Measurements from ENCODE around the gene OR4F15.

The OR4F15 gene

DNA sequence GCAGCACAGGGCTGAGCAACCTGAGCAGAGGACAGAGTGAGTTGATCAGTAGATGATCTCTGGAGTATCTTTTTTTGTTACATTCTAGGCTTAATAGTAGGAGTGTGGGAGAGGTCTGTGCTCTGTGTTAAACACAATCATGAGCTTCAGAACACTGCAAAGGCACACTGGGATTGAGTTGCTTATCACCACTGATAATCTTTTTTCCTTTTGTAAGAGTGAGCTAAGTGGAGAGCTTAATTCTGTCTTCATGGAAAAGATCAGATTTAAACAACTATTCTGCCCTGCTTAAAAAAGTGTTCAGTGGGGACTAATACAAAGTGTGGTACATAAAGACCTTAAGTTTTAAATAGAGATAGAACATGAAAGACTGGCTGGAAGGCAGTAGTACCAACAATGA is 7.6 kb upstream of the OR4F15 start:
- DNase-seq: no peak

DNA sequence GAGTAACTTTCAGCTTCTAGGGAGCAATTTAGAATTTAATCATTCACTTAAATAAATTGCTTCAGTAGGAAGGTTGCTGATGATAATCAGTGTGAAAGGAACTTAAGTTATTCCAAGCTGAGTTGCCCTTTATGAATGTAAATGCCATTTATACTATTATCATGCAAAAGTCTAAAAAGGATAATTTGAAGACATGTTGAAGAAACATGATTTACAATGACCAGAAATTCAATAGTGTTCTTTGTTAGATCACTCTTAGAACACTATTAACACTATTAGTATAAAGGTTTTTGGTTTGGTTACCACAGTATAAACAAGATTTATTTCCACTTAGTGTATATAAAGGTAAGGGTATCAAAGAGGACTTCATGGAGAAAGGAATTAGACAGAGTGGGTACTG is 7.1 kb upstream of the OR4F15 start:
- no peak for DNase-seq

DNA sequence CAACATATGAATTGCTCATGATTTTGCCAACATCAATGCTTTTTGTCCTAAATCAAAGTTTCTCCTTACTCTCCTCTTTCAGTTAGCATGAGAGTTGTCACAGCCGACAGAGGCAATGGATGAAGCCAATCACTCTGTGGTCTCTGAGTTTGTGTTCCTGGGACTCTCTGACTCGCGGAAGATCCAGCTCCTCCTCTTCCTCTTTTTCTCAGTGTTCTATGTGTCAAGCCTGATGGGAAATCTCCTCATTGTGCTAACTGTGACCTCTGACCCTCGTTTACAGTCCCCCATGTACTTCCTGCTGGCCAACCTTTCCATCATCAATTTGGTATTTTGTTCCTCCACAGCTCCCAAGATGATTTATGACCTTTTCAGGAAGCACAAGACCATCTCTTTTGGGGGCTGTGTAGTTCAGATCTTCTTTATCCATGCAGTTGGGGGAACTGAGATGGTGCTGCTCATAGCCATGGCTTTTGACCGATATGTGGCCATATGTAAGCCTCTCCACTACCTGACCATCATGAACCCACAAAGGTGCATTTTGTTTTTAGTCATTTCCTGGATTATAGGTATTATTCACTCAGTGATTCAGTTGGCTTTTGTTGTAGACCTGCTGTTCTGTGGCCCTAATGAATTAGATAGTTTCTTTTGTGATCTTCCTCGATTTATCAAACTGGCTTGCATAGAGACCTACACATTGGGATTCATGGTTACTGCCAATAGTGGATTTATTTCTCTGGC is 6.2 kb upstream of the OR4F15 start:
- DNase-seq: no peak

DNA sequence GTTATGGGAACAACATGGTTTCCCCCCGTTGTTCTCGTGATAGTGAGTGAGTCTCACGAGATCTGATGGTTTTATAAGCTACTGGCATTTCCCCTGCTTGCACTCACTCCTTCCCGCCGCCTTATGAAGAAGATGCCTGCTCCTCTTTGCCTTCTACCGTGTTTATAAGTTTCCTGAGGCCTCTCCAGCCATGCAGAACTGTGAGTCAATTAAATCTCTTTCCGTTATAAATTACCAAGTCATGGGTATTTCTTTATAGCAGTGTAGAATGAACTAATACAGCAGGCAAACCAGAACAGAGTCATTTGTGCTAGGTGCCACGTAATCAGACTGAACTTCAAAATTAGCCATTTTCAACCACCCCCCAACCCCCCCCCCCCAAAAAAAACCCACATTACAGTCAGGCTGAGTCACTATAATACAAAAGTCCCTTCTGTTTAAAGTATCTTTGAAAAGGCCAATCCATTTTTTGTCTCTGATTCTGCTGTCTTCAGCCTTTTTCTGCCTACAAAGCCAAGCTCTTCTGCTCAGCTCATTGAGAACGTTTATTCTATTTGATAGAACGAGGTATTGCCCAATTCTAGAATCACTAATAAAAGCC is 4.6 kb upstream of the OR4F15 start:
- DNase-seq: no peak

DNA sequence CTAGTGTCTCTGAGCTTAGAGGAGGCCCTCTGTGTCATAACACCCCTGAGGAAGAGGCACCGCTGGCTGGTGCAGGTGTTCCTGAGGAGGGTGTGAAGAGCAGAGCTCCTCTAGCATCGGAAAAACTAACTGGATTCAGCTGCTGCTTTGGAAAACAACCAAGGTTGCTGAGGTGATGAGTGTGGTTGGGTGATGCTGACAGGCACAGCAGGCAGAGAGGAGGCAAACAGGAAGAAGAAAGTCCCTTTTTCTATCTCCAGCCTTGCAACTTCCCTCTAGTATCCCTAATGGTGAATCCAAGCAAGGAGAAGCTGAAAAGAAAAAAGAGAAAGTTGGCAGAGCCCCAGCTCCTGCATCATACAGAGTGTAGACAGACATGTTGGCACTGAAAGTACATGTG is 3.8 kb upstream of the OR4F15 start:
- DNase-seq: no peak

DNA sequence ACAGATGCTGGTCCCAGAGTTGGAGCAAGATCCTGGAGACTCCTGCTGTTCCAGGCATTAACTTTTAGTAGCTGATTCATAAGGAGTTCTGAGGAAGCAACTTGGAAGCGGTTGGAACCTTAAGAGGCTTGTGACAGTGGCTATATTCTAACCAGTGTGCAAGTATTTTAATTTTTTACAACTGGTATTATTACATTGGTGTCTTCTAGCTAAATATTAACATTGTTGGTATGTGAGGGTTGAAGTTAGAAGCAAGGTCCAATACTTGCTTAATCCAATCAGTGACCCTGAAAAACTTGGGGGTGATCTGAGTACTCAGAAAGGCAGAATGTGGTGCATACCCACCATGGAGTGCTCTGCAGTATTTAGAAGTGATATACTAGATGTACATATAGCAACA is 1.5 kb upstream of the OR4F15 start:
- no peak for DNase-seq

DNA sequence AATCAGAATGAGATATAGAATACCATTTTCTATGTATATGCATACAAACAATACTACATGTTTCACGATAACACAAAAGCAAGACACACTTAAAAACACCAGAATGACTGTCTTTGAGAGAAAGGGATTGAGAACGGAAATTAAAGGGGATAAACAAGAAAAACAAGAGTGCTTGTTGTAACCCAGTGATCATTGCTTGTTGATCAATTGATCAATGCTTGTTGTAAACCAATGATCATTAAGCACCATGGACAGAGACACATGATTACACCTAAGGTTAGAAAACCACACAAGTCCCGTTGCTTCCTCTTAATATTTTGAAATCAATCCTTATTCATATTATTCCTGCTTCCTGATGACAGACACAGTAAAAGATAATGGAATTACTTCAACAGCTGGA is 1.1 kb upstream of the OR4F15 start:
- no peak for DNase-seq

DNA sequence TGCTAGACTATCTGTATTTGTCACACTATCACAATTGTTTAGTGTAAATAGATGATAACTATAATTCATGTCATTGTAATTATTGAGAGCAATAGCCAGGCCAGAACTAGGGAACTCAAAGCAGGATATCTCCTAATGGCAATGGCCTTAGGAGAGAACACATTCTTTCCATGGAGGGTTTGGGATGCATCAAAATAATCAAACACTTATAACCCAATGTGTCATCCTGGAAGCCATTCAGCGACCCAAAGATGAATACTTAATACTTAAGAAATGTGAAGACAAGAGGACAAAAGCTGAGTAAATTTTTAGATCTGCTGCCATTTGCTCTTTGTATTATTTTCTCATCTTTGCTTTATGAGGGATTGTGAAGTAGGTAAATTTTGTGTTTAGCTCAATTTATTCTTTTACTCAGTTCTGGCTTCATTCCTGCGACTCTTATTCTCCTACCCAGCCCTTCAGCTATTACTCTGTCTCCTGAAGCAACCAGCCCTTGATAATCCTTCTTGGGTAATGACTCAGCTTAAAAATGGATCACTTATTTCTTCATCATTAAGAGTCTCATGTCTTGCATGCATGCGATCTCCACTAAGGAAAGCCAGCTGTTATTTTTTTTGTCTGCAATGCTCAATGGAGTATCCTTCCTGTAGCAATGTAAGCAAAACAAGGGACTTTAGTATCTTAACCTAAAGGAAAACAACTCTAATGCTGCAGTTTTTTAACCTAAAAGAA is 2.0 kb downstream of the OR4F15 start:
- DNase-seq: no peak

DNA sequence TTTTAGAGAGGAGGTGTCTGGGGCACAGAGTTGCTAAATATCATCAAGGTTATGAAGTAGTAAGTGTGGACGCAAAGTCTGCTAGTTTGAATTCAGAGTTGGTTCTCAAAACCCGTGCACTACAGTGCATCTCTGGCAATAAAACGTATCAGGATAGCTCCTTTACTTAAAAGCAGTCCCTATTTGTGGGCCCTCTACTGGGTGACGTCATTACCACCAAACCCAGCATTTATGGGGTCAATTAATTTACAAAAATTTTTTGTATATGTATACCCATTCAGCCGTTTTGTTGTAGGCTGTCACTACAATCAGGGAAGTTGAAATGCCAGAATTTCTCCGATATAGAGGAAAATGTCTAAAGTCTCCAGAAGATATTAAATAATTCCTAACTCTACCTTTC is 8.8 kb downstream of the OR4F15 start:
- no peak for DNase-seq

DNA sequence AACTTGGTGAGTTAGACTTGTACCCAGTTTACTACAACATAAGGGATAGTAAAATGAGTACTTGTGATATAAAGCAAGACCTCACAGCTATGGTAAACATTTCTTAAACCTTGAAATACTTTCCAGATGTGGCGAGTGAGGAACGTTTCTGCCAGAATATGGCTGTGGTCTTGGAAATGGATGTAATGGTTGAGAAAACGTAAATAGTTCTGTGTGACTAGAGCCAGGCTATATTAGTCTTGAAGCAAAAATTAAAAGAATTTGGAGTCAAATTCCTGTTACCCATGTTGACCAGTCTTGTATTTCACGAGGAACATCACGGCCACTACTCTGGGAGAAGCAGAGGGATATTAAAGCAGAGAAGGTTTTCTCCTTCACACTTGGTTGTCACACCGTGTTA is 15.3 kb downstream of the OR4F15 start:
- DNase-seq: no peak

DNA sequence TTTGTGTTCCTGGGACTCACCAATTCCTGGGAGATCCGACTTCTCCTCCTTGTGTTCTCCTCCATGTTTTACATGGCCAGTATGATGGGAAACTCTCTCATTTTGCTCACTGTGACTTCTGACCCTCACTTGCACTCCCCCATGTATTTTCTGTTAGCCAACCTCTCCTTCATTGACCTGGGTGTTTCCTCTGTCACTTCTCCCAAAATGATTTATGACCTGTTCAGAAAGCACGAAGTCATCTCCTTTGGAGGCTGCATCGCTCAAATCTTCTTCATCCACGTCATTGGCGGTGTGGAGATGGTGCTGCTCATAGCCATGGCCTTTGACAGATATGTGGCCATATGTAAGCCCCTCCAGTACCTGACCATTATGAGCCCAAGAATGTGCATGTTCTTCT is 16.8 kb downstream of the OR4F15 start:
- no peak for DNase-seq

DNA sequence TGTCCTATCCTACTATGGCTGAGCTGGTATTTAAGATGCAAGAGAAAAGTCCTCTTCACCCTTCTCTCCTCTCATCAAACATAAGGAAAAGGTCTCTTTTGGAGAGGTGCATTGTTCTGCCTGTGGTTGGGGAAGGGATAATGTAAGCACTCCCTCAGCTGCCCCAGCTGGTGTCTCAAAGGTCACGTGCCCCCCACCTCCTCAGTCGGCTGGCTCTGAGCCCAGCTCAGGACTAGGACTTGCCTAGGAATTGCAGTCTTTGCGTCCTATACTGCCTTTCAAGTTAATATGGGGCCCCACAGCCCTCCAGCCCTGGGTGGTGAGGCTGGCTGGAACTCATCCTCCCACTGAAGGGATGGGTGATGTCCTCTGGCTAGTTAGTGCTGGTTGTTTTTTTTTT is 29.7 kb downstream of the OR4F15 start:
- no peak for DNase-seq

DNA sequence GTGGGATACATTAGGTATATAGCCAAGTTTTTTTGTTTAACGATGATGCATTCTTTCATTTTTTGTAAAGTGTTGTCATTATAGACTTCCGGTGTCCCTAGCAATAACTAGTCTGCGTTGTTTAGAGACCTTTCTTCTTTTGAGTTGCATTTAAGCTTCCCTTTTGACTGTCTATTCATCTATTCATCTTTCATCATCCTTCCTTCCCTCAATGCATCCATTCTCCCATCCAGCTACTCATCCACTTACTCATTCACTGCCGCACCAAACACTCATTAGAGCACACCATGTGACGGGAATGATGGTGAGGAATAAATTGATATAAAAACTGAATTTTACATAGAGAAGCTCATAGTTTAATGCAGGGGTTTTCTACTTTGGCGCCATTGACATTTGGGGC is 32.9 kb downstream of the OR4F15 start:
- no peak for DNase-seq

DNA sequence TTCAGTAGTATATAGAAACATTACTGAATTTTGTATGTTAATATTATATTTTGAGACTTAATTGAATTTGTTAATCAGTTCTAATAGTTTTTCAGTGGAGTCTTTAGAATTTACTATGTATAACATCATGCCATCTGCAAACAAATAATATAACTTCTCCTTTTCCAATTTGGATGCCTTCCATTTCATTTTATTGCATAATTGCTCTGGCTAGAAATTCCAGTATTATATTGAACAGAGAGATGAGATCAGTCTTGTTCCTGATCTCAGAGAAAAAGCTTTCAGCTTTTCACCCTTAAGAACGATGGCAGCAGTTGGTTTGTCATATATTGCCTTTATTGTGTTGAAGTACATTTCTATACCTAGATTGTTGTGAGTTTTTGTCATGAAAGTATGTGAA is 40.4 kb downstream of the OR4F15 start:
- no peak for DNase-seq

All from suppressor macrophage treated with lipopolysaccharide for 4 hours (primary cell).